Measurements from ENCODE around the gene ADAMTS19. TPM values are rescaled to one million over a fixed set of nuclear protein-coding genes. Genes with fewer than 3 reads are reported as not detected.

Gene ADAMTS19
- total RNA-seq, 1 experiment from 2014 or later: not detected

DNA sequence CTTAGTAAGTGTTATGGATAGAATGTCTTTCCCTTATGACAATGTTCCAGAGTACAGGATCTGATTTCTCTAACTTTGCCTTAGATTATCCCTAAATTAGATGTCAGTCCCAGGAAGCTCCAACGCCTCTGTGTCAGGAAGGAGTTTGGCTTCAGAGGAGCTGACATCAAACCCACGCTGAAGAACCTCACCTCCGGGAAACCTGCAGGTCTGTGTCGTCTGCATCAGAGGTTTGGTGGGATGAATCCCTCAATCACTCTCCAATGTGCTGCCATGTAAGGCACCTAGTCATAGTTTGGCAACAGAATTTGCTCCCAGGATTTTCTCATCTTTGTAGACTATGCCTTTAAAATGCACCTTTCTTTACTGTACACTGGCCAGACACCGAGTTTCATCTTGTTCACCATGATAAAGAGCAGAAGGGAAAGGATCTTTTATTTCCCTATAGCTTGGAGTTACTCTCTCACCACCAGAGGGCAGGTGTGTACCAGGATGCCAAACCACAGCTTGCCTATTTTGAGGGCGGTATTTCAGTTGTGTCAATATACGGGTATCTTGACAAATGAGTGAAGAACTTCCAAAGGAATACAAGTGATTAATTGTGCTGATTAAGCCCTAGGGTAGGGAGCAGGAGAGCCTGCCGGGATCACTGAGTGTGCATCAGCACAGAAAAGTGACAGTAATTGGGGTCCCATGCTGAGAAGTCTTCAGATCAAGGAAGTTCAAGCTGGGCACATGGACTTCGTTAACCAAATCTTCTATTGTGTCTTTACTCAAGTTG is 311.1 kb downstream of the ADAMTS19 start:
- peak; percentile 21 for DNase-seq (ENCODE audit: low read depth)
- in situ Hi-C loops (cut with HindIII; ENCODE audit: low pct_unique_long_range_greater_than_20kb, low sequenced_read_pairs): no loop called here

DNA sequence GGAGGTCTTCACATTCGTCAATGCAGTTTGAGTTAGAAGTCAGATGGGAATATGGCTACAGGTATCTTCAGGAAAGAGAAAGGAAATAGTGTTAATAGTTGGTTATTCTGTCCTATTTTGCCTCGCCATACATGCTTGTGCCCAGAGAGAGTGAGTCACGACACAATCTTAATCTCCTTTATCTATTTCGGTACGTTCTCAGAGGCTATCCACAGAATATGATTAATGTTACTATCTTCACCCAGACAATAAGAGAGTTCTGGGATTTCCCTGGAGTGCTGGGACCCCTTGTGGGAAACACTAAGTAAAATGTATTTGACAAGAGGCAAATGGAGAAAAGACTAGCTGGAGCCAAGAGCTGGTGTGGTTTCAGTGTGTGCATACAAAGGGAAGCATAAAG is 313.3 kb downstream of the ADAMTS19 start:
- in situ Hi-C loops (cut with HindIII; ENCODE audit: low pct_unique_long_range_greater_than_20kb, low sequenced_read_pairs): no loop called here
- DNase-seq (ENCODE audit: low read depth): no peak

DNA sequence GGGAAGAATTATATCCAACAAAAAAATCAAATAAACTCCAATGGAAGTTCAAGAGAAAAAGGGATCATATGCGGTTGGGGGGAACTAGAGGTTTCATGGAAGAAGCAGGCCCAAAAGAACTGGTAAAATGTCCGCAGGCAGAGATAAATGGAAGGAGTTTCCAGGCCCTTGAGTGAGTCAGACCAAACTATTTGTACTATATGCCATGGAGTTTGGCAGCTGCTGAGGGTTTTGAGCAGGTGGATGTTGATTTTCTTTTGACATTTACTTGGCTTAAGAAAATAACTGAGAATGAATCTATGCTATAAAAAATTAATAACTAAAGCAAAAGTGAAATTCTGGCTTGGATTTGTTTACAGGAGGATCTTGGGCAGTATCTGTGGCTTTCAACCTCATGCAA is 321.5 kb downstream of the ADAMTS19 start:
- no peak for DNase-seq (ENCODE audit: low read depth)
- in situ Hi-C loops (cut with HindIII; ENCODE audit: low pct_unique_long_range_greater_than_20kb, low sequenced_read_pairs): no loop called here
